Measurements from ENCODE around the gene GSTO2.

- no peak for TF ChIP-seq ZNF24 (tag by site-specific recombination; IDR thresholded peaks at IDR 0.05)
- TF ChIP-seq CTCF (tag by site-specific recombination; IDR thresholded peaks at IDR 0.05) = no peak
- no peak for TF ChIP-seq ZNF501 (tag by site-specific recombination; IDR thresholded peaks at IDR 0.05)
- TF ChIP-seq BCL11A (tag by site-specific recombination; IDR thresholded peaks at IDR 0.05; ENCODE audit: low read depth) = no peak
- TF ChIP-seq ZNF610 (tag by site-specific recombination; IDR thresholded peaks at IDR 0.05; ENCODE audit: borderline replicate concordance) = no peak
- no peak for TF ChIP-seq ZNF2 (tag by site-specific recombination; IDR thresholded peaks at IDR 0.05)
- no peak for TF ChIP-seq SALL2 (tag by site-specific recombination; IDR thresholded peaks at IDR 0.05; ENCODE audit: borderline replicate concordance)
- TF ChIP-seq ZNF274 (IDR thresholded peaks at IDR 0.05; ENCODE audit: low read length) = no peak
- no peak for TF ChIP-seq ZNF274 (tag by site-specific recombination; IDR thresholded peaks at IDR 0.05; ENCODE audit: borderline replicate concordance)
- TF ChIP-seq ZNF549 (tag by site-specific recombination; IDR thresholded peaks at IDR 0.05) = no peak
- TF ChIP-seq ZNF580 (tag by site-specific recombination; IDR thresholded peaks at IDR 0.05) = no peak
These were observed 54.1 kb downstream of the GSTO2 start for GRCh38 chr10:104323085-104323484.
